T-helper 2 cell treated with Interferon-gamma antibody and Interleukin-4, amounts not matched to agents 5 μg/mL and 100 μg/mL, for 36 hours (primary cell): Measurements from ENCODE around the gene NR2C2.
A peak's percentile ranks its signal among the peaks of the same experiment; 100 is the strongest.

Experiments used
- DNase-seq: peaks from one replicate; pipeline ENCODE4 v3.0.0; 2021; ENCODE audit warnings: low spot score
- H3K27ac Mint-ChIP-seq: one replicate; pipeline ENCODE4 v1.8.0; 2021; ENCODE audit warnings: mild to moderate bottlenecking, mixed read lengths
- H3K27me3 Mint-ChIP-seq: one replicate; pipeline ENCODE4 v1.8.0; 2021; ENCODE audit warnings: low read depth, mixed read lengths
- H3K36me3 Mint-ChIP-seq: one replicate; pipeline ENCODE4 v1.8.0; 2021; ENCODE audit warnings: low read depth, mixed read lengths
- H3K4me1 Mint-ChIP-seq: one replicate; pipeline ENCODE4 v1.8.0; 2021; ENCODE audit warnings: low read depth, mixed read lengths
- H3K4me3 Mint-ChIP-seq: one replicate; pipeline ENCODE4 v1.8.0; 2022; ENCODE audit warnings: mild to moderate bottlenecking, moderate library complexity, mixed read lengths
- H3K9me3 Mint-ChIP-seq: one replicate; pipeline ENCODE4 v1.8.0; 2021; ENCODE audit warnings: mixed read lengths

Gene NR2C2

GRCh38 chr3:15040844-15041243 lies 93.5 kb downstream of the NR2C2 start:
- Mint-ChIP-seq H3K9me3 (no peaks in the 10 kb centered on the region), H3K27ac (no peak overlapping the region), H3K36me3 (peaks cover 51% of the 10 kb centered on the region), H3K4me3 (no peak overlapping the region), H3K4me1 (peaks cover 7% of the 10 kb centered on the region), H3K27me3 (no peaks in the 10 kb centered on the region)
- no peak for DNase-seq

- Mint-ChIP-seq H3K4me1 (peaks cover 10% of the 10 kb centered on the region), H3K27me3 (no peaks in the 10 kb centered on the region), H3K27ac (no peak overlapping the region), H3K36me3 (peaks cover 62% of the 10 kb centered on the region), H3K9me3 (no peaks in the 10 kb centered on the region), H3K4me3 (no peak overlapping the region)
- no peak for DNase-seq
Observed at GRCh38 chr3:15041950-15042349, 94.6 kb downstream of the NR2C2 start.

- peaks cover 66% of the 10 kb centered on the region for H3K36me3 Mint-ChIP-seq
- H3K27ac Mint-ChIP-seq = no peak overlapping the region
- peaks cover 10% of the 10 kb centered on the region for H3K4me1 Mint-ChIP-seq
- H3K27me3 Mint-ChIP-seq = no peaks in the 10 kb centered on the region
- no peak for DNase-seq
- H3K4me3 Mint-ChIP-seq = no peak overlapping the region
- no peaks in the 10 kb centered on the region for H3K9me3 Mint-ChIP-seq
Observed at GRCh38 chr3:15042936-15043335, 95.6 kb downstream of the NR2C2 start.

GRCh38 chr3:15043408-15044171 lies 96.2 kb downstream of the NR2C2 start:
- H3K36me3 Mint-ChIP-seq = peaks cover 64% of the 10 kb centered on the region
- no peaks in the 10 kb centered on the region for H3K9me3 Mint-ChIP-seq
- H3K27ac Mint-ChIP-seq = no peak overlapping the region
- no peak overlapping the region for H3K4me3 Mint-ChIP-seq
- no peak for DNase-seq
- no peaks in the 10 kb centered on the region for H3K27me3 Mint-ChIP-seq
- peaks cover 10% of the 10 kb centered on the region for H3K4me1 Mint-ChIP-seq

- Mint-ChIP-seq H3K27me3 (no peaks in the 10 kb centered on the region), H3K9me3 (no peaks in the 10 kb centered on the region), H3K4me1 (peaks cover 10% of the 10 kb centered on the region), H3K36me3 (peaks cover 61% of the 10 kb centered on the region), H3K27ac (peak overlapping the region; percentile 6), H3K4me3 (no peak overlapping the region)
- DNase-seq = no peak
Observed at GRCh38 chr3:15044326-15044725, 96.9 kb downstream of the NR2C2 start.

GRCh38 chr3:15045667-15046066 lies 98.3 kb downstream of the NR2C2 start:
- Mint-ChIP-seq H3K4me1 (peaks cover 12% of the 10 kb centered on the region), H3K4me3 (no peak overlapping the region), H3K9me3 (no peaks in the 10 kb centered on the region), H3K27me3 (no peaks in the 10 kb centered on the region), H3K36me3 (peaks cover 59% of the 10 kb centered on the region), H3K27ac (no peak overlapping the region)
- no peak for DNase-seq

- no peaks in the 10 kb centered on the region for H3K27me3 Mint-ChIP-seq
- peaks cover 10% of the 10 kb centered on the region for H3K4me1 Mint-ChIP-seq
- no peak overlapping the region for H3K27ac Mint-ChIP-seq
- H3K9me3 Mint-ChIP-seq = no peaks in the 10 kb centered on the region
- peaks cover 45% of the 10 kb centered on the region for H3K36me3 Mint-ChIP-seq
- H3K4me3 Mint-ChIP-seq = no peak overlapping the region
- DNase-seq = no peak
Observed at GRCh38 chr3:15049584-15049983, 102.2 kb downstream of the NR2C2 start.

GRCh38 chr3:15050405-15051092 lies 103.2 kb downstream of the NR2C2 start:
- Mint-ChIP-seq H3K4me3 (no peak overlapping the region), H3K27me3 (no peaks in the 10 kb centered on the region), H3K4me1 (peaks cover 16% of the 10 kb centered on the region), H3K36me3 (peaks cover 46% of the 10 kb centered on the region), H3K27ac (no peak overlapping the region), H3K9me3 (no peaks in the 10 kb centered on the region)
- no peak for DNase-seq

GRCh38 chr3:15051531-15051930 lies 104.1 kb downstream of the NR2C2 start:
- Mint-ChIP-seq H3K9me3 (no peaks in the 10 kb centered on the region), H3K36me3 (peaks cover 45% of the 10 kb centered on the region), H3K27ac (no peak overlapping the region), H3K4me1 (peaks cover 17% of the 10 kb centered on the region), H3K27me3 (no peaks in the 10 kb centered on the region), H3K4me3 (no peak overlapping the region)
- DNase-seq = peak; percentile 20

GRCh38 chr3:15052335-15053242 lies 105.2 kb downstream of the NR2C2 start:
- no peak overlapping the region for H3K4me3 Mint-ChIP-seq
- H3K27me3 Mint-ChIP-seq = no peaks in the 10 kb centered on the region
- H3K27ac Mint-ChIP-seq = no peak overlapping the region
- peaks cover 42% of the 10 kb centered on the region for H3K36me3 Mint-ChIP-seq
- no peaks in the 10 kb centered on the region for H3K9me3 Mint-ChIP-seq
- no peak for DNase-seq
- H3K4me1 Mint-ChIP-seq = peaks cover 20% of the 10 kb centered on the region

- peaks cover 43% of the 10 kb centered on the region for H3K36me3 Mint-ChIP-seq
Observed at GRCh38 chr3:15053541-15053940, 106.2 kb downstream of the NR2C2 start.

GRCh38 chr3:15055019-15055557 lies 107.7 kb downstream of the NR2C2 start:
- peaks cover 43% of the 10 kb centered on the region for H3K36me3 Mint-ChIP-seq
- DNase-seq = peak; percentile 74
- H3K4me1 Mint-ChIP-seq = peaks cover 20% of the 10 kb centered on the region
- H3K4me3 Mint-ChIP-seq = peak overlapping the region; percentile 56
- H3K9me3 Mint-ChIP-seq = no peaks in the 10 kb centered on the region
- no peaks in the 10 kb centered on the region for H3K27me3 Mint-ChIP-seq
- peak overlapping the region; percentile 89 for H3K27ac Mint-ChIP-seq

More at GRCh38 chr3:15053541-15053940, 106.2 kb downstream of the NR2C2 start:
- Mint-ChIP-seq H3K9me3 (no peaks in the 10 kb centered on the region), H3K4me3 (no peak overlapping the region), H3K27ac (no peak overlapping the region), H3K27me3 (no peaks in the 10 kb centered on the region), H3K4me1 (peaks cover 20% of the 10 kb centered on the region)
- DNase-seq = no peak

GRCh38 chr3:15056676-15057404 lies 109.5 kb downstream of the NR2C2 start:
- Mint-ChIP-seq H3K4me3 (no peak overlapping the region), H3K9me3 (no peaks in the 10 kb centered on the region), H3K27me3 (no peaks in the 10 kb centered on the region), H3K27ac (no peak overlapping the region), H3K36me3 (peaks cover 44% of the 10 kb centered on the region), H3K4me1 (peaks cover 17% of the 10 kb centered on the region)
- no peak for DNase-seq
